GM12873 (cell line): Measurements from ENCODE around the gene ADH7.

ENCODE experiments used
- TF ChIP-seq, protein P1 (sequence below): IDR thresholded peaks from 2 replicates; pipeline ENCODE4 v1.5.1; 2012; ENCODE audit warnings: low read depth, mild to moderate bottlenecking, moderate library complexity, low read length, control low read depth; ENCODE audit not compliant: insufficient read depth; ENCODE audit errors: missing control alignments

Gene ADH7

DNA sequence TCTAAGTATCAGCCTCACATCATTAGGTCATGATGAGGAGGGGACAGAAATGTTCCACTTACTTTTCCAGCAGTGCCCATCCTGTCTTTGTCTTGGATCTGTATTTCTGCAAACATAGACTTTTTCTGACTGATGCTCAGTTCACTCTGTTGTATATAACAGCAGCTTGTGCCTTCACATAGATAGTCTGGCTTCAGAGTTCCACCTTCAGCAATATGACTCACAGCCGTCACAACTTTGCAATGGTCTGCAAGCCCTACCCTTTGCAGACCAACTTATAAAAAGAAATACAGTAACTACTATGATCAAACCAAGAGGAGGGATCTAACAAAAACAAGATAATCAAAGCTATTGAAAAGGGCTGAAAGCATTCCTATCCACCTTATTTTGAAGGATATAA lies at the start of gene ADH7:
ADH7 (minus strand) TSS at position 189 of the 400 bp plus-strand sequence; CDS start at position 80, 109 bp downstream.
- TF ChIP-seq, protein P1, sequence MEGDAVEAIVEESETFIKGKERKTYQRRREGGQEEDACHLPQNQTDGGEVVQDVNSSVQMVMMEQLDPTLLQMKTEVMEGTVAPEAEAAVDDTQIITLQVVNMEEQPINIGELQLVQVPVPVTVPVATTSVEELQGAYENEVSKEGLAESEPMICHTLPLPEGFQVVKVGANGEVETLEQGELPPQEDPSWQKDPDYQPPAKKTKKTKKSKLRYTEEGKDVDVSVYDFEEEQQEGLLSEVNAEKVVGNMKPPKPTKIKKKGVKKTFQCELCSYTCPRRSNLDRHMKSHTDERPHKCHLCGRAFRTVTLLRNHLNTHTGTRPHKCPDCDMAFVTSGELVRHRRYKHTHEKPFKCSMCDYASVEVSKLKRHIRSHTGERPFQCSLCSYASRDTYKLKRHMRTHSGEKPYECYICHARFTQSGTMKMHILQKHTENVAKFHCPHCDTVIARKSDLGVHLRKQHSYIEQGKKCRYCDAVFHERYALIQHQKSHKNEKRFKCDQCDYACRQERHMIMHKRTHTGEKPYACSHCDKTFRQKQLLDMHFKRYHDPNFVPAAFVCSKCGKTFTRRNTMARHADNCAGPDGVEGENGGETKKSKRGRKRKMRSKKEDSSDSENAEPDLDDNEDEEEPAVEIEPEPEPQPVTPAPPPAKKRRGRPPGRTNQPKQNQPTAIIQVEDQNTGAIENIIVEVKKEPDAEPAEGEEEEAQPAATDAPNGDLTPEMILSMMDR = no peak

DNA sequence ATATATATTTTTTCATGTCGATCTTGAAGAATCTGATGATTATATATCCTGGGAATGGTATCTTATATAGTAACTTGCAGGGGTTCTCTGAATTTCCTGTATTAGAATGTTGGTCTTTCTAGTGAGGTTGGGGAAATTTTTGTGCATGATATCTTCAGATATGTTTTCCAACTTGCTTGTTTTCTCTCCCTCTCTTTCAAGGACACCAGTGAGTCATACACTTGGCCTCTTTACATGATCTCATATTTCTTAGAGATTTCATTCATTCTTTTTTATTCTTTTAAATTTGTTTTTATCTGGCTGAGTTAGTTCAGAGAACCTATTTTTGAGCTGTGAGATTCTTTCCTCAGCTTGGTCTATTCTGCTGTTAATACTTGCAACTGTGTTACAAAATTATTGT lies 48.5 kb upstream of the ADH7 start:
- TF ChIP-seq, protein P1 = no peak

DNA sequence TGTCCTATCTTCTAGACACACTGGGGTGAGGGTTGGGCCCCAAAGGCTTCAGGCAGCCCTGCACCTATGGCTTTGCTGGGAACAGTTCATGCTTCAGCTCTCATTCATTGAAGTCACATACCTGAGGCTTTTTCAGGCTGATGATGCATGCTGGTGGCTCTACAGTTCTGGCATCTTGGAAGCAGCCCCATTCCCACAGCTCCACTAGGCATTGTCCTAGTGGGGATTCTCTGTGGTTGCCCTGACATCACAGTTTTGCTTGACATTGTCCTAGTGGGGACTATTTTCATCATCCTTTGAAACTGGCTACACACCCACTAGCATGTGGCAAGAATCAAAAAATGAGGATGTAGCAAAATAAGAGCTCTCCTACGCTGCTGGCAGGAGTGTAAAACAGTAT lies 38.0 kb upstream of the ADH7 start:
- TF ChIP-seq, protein P1 = no peak

DNA sequence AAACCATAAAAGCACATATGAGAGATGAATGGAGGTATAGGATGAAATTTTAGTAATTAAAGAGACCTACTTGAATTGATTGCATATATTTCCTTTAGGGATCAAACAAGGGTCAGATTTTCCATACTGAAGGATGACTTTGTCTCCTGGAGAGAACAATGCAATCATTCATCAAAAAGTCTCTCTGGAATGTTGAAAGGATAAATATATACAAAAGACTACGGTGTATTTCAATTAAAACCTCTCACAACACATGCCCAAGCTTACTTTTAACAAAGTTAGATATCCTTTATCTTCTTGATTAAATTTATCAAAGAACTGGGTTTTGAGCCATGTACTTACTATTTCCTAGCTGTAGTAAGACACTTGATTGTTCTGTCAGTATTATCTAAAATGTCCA lies 36.8 kb upstream of the ADH7 start:
- TF ChIP-seq, protein P1 = no peak

DNA sequence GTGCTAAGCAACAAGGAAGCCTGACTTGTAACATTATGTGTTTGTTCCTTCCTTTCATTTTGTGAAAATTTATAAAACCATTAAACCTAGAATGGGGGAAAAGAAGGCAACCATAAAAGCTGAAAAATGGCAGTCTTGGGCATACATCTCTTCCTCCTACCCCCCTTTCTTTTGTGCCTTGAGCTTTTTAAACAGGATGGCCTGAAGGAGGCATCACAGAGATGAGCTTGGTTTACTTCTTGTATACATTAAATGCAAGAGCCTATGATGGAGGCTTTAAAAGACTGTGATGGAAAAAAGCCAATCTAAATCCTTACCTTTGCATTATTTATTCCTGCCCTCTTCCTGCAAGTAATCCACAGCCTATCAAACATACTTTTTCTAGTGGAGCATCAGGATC lies 36.2 kb upstream of the ADH7 start:
- TF ChIP-seq, protein P1 = no peak

DNA sequence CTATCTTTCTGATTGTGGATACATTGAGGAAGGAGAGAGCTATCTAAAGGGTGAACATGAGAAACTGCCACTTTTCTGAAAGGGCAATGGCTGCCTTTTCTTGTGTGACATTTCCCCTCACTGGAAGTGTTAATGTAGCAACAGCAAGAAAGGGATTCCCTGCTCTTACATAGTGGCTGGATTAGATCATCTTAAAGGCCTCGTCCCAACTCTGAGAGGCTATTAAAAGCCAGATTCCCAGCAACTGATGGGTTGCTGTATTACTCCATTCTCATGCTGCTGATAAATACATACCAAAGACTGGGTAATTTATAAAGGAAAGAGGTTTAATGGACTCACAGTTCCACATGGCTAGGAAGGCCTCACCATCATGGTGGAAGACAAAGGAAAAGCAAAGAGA lies 33.7 kb upstream of the ADH7 start:
- TF ChIP-seq, protein P1 = no peak

DNA sequence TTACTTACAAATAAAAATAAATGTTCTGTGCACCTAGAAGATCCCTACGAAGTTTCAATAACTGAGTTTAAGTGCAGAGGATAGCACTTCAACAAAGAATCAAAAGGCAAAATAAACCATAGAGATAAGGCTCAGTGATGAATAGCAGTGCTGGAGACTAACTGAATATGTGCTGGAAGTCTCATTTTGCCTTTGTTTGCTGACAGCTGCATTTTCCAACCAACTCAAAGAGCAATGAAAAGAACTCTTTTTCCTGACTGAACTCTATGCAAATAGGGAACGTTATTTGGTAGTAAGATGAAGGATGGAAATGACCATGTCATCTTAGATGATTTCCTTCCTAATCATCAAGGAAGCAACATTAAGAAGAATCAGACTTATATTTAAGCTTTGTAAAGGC lies 32.7 kb upstream of the ADH7 start:
- TF ChIP-seq, protein P1 = no peak

DNA sequence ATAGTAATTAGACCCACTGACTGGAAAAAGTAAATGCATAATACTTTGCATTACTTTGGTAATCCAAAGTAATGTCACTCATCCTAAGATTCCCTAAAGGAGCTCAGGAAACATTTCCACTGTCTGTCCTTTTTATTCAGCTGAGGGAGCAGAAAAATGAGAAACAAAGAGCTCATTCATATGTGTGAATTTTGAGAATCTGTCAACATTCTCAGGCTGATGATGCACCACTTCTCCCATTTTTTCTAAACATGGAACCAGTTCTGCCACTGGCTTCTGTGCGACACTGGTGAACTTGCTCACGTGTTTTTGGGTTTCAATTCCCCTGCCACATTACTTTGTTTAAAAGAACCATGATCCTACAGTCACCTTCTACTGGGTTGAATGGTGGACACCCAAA lies 28.4 kb upstream of the ADH7 start:
- TF ChIP-seq, protein P1 = no peak
